Osteocyte (in vitro differentiated cells): ENCODE results near the gene ZNF148. TPM values are rescaled to one million over a fixed set of nuclear protein-coding genes. Genes with fewer than 3 reads are reported as not detected.

ENCODE experiments used
- DNase-seq: peaks from one replicate; pipeline ENCODE4 v3.0.0; 2021; ENCODE audit warnings: mixed read lengths; ENCODE audit not compliant: unreplicated experiment; ENCODE audit errors: extremely low spot score
- H3K27ac Mint-ChIP-seq: one replicate; pipeline ENCODE4 v1.8.0; 2021; ENCODE audit warnings: mild to moderate bottlenecking, mixed read lengths; ENCODE audit not compliant: unreplicated experiment
- H3K27me3 Mint-ChIP-seq: one replicate; pipeline ENCODE4 v1.8.0; 2021; ENCODE audit warnings: mixed read lengths; ENCODE audit not compliant: unreplicated experiment
- H3K36me3 Mint-ChIP-seq: one replicate; pipeline ENCODE4 v1.8.0; 2021; ENCODE audit warnings: mixed read lengths; ENCODE audit not compliant: unreplicated experiment
- H3K4me1 Mint-ChIP-seq: one replicate; pipeline ENCODE4 v1.8.0; 2021; ENCODE audit warnings: mixed read lengths; ENCODE audit not compliant: unreplicated experiment
- H3K4me3 Mint-ChIP-seq: one replicate; pipeline ENCODE4 v1.8.0; 2021; ENCODE audit warnings: mild to moderate bottlenecking, moderate library complexity, mixed read lengths; ENCODE audit not compliant: unreplicated experiment
- H3K9me3 Mint-ChIP-seq: one replicate; pipeline ENCODE4 v1.8.0; 2021; ENCODE audit warnings: mixed read lengths; ENCODE audit not compliant: unreplicated experiment
- total RNA-seq: library from RNA; stranded (reverse); gene quantifications from 2 replicates; pipeline ENCODE4 v1.2.1, GENCODE V29; 2021
- TF ChIP-seq, protein P1 (sequence below): fragments of 200-600 bp; sonication (generic); IDR thresholded peaks from 2 replicates; pipeline ENCODE4 v1.5.0; 2021; ENCODE audit warnings: antibody characterized with exemption, mild to moderate bottlenecking, moderate library complexity

Gene ZNF148
- total RNA-seq, 1 donor from 2014 or later = 46.2 TPM

DNA sequence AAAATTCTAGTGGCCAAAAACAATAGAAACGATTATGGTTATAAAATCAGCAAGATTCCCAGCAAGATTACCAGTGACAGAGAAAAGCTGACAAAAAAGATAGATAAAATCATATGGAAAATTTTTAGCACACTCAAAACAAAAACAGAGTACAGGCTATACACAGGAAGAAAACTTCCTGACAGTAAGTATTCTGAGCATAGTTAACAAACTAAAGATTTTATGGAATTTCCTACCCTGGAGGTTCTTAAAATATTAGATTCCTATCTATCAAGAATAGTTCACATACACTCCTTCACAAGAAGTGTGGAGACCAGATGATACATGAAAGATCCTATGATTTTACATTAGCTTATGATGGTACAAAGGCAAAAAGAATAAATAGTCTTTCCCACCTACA is 50.8 kb downstream of the ZNF148 start:
- Mint-ChIP-seq H3K27ac (peak overlapping the region; percentile 75), H3K4me3 (no peak overlapping the region), H3K9me3 (peaks cover 4% of the 10 kb centered on the region), H3K27me3 (no peaks in the 10 kb centered on the region), H3K4me1 (peaks cover 46% of the 10 kb centered on the region), H3K36me3 (peaks cover 20% of the 10 kb centered on the region)
- DNase-seq = no peak
- TF ChIP-seq, protein P1, sequence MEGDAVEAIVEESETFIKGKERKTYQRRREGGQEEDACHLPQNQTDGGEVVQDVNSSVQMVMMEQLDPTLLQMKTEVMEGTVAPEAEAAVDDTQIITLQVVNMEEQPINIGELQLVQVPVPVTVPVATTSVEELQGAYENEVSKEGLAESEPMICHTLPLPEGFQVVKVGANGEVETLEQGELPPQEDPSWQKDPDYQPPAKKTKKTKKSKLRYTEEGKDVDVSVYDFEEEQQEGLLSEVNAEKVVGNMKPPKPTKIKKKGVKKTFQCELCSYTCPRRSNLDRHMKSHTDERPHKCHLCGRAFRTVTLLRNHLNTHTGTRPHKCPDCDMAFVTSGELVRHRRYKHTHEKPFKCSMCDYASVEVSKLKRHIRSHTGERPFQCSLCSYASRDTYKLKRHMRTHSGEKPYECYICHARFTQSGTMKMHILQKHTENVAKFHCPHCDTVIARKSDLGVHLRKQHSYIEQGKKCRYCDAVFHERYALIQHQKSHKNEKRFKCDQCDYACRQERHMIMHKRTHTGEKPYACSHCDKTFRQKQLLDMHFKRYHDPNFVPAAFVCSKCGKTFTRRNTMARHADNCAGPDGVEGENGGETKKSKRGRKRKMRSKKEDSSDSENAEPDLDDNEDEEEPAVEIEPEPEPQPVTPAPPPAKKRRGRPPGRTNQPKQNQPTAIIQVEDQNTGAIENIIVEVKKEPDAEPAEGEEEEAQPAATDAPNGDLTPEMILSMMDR = no peak

DNA sequence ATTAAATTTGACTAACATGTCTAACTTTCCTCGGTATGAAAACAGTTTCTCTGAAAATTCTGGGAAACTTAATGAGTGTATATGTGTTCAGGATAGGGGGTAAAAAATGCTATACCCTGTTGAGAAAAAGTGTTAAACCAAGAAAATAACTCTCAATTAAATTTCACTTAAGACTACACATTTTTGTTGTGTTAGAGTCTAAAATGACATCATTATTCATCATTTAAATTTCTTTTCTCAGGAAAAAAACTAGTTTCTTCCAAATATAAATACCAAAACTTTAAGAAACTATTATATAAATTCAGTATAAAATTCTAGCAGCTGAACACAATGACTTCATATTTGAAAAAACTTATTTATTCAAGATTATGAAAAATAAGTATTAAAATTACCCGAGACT is 52.2 kb downstream of the ZNF148 start:
- H3K9me3 Mint-ChIP-seq = peaks cover 4% of the 10 kb centered on the region
- peaks cover 24% of the 10 kb centered on the region for H3K36me3 Mint-ChIP-seq
- H3K4me3 Mint-ChIP-seq = no peak overlapping the region
- peaks cover 53% of the 10 kb centered on the region for H3K4me1 Mint-ChIP-seq
- TF ChIP-seq, protein P1 = no peak
- H3K27me3 Mint-ChIP-seq = no peaks in the 10 kb centered on the region
- peak overlapping the region; percentile 44 for H3K27ac Mint-ChIP-seq
- no peak for DNase-seq

DNA sequence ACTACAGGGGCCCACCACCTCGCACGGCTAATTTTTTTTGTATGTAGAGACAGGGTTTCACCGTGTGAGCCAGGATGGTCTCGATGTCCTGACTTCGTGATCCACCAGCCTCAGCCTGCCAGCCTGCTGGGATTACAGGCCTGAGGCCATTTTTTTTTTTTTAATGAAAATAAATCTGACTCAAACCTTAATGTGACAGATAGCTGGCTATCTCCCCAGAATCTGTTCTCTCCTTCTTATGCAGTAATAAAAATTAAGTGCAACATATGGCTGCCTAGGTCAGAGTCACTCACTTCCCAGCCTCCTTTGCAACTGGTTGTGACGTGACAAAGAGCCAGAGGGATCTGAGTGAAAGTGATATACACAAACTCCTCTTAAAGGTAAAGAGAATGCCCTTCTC is 53.0 kb downstream of the ZNF148 start:
- no peak overlapping the region for H3K4me3 Mint-ChIP-seq
- TF ChIP-seq, protein P1 = no peak
- H3K36me3 Mint-ChIP-seq = peaks cover 24% of the 10 kb centered on the region
- H3K27ac Mint-ChIP-seq = peak overlapping the region; percentile 85
- no peak for DNase-seq
- H3K9me3 Mint-ChIP-seq = peaks cover 4% of the 10 kb centered on the region
- H3K27me3 Mint-ChIP-seq = no peaks in the 10 kb centered on the region
- H3K4me1 Mint-ChIP-seq = peaks cover 51% of the 10 kb centered on the region

DNA sequence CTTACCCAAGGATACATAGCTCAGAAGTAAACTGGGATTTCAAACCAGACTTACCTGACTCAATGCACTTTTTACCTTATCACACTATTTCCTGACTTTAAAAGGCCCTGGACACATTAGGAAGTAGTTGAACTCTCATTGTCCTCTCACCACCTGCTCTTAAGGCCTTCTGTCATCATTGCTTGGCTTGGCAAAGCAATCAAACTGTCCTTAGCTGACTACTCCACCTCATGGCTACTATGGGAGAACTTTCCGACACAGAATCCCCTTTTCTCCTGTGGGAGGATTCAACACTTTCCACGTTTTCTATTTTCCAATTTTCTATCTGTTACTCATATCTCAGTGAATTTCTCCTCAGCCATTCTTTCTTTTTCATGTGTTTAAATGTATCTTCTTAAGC is 55.4 kb downstream of the ZNF148 start:
- DNase-seq = no peak
- Mint-ChIP-seq H3K27me3 (no peaks in the 10 kb centered on the region), H3K9me3 (no peaks in the 10 kb centered on the region), H3K27ac (no peak overlapping the region), H3K4me3 (no peak overlapping the region), H3K4me1 (peaks cover 34% of the 10 kb centered on the region), H3K36me3 (peaks cover 23% of the 10 kb centered on the region)
- TF ChIP-seq, protein P1 = no peak

DNA sequence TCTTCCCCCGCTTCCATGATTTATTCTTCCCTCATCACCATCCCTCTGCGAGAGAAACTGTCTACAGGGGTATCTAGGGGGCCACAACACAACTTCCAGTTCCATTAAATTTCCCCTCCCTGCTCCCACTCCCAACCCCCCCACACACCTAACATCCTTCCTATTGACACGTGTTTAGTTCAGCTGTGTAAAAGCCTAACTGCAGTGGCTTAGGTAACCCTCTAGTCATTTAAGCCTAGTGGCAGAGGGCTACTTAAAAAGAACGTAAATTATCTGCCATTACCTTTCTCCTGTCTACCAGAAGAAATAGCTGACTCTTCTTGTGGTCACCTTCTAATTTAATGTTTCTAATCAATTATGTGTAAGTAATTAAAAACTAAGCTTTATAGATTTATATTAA is 56.3 kb downstream of the ZNF148 start:
- Mint-ChIP-seq H3K9me3 (no peaks in the 10 kb centered on the region), H3K4me3 (no peak overlapping the region), H3K27me3 (no peaks in the 10 kb centered on the region), H3K36me3 (peaks cover 23% of the 10 kb centered on the region), H3K4me1 (peaks cover 26% of the 10 kb centered on the region), H3K27ac (no peak overlapping the region)
- DNase-seq = no peak
- TF ChIP-seq, protein P1 = no peak
